ENCODE results near the gene FLNC.

FLNC gene

GRCh38 chr7:128894101-128894440 is 63.9 kb downstream of the FLNC start:
- DNase-seq, result no peak

GRCh38 chr7:128895320-128895719 is 65.1 kb downstream of the FLNC start:
- no peak for DNase-seq

GRCh38 chr7:128899392-128899791 is 69.2 kb downstream of the FLNC start:
- no peak for DNase-seq

- DNase-seq, result no peak
Measured at GRCh38 chr7:128900237-128900636, 70.0 kb downstream of the FLNC start.

- no peak for DNase-seq
Measured at GRCh38 chr7:128902761-128903585, 72.8 kb downstream of the FLNC start.

GRCh38 chr7:128903621-128904361 is 73.6 kb downstream of the FLNC start:
- DNase-seq, result no peak

GRCh38 chr7:128904381-128905197 is 74.4 kb downstream of the FLNC start:
- DNase-seq, result peak; percentile 37

GRCh38 chr7:128906001-128906765 is 76.0 kb downstream of the FLNC start:
- DNase-seq, result no peak

GRCh38 chr7:128906766-128907559 is 76.8 kb downstream of the FLNC start:
- no peak for DNase-seq

Measured in fibroblast of skin of abdomen (primary cell).